Loucy (cell line): ENCODE data around the gene ASTN2.

ENCODE experiments used
- H2AFZ ChIP-seq: fragments of 200-600 bp; sonication (generic); 2 replicates; pipeline ENCODE4 v1.6.0; 2016; ENCODE audit warnings: antibody characterized with exemption, mild to moderate bottlenecking, low read length, moderate library complexity
- H3F3A ChIP-seq: fragments of 200-600 bp; 2 replicates; pipeline ENCODE4 v1.6.0; 2016; ENCODE audit warnings: antibody characterized with exemption, low read depth, mild to moderate bottlenecking
- H3K27me3 ChIP-seq: fragments of 200-600 bp; sonication (generic); 2 replicates; pipeline ENCODE4 v1.6.1; 2014; ENCODE audit warnings: low read length, mild to moderate bottlenecking; ENCODE audit not compliant: insufficient read depth, poor library complexity, severe bottlenecking
- H3K36me3 ChIP-seq: fragments of 200-600 bp; sonication (generic); 2 replicates; pipeline ENCODE4 v1.6.1; 2016; ENCODE audit warnings: low read length; ENCODE audit not compliant: insufficient read depth
- H3K4me1 ChIP-seq: fragments of 200-600 bp; sonication (generic); 2 replicates; pipeline ENCODE4 v1.5.1; 2014; ENCODE audit warnings: low read length, mild to moderate bottlenecking; ENCODE audit not compliant: insufficient read depth, poor library complexity, severe bottlenecking
- H3K4me2 ChIP-seq: fragments of 200-600 bp; sonication (generic); 2 replicates; pipeline ENCODE4 v1.6.0; 2014; ENCODE audit warnings: antibody characterized with exemption, low read length, low read depth, mild to moderate bottlenecking; ENCODE audit not compliant: poor library complexity, severe bottlenecking
- H3K4me3 ChIP-seq: fragments of 200-600 bp; sonication (generic); 2 replicates; pipeline ENCODE4 v1.5.1; 2014; ENCODE audit warnings: low read length, mild to moderate bottlenecking, mixed read lengths; ENCODE audit not compliant: poor library complexity, severe bottlenecking
- H3K79me2 ChIP-seq: fragments of 200-600 bp; sonication (generic); 2 replicates; pipeline ENCODE4 v1.6.1; 2014; ENCODE audit warnings: low read length; ENCODE audit not compliant: insufficient read depth
- H3K9ac ChIP-seq: fragments of 200-600 bp; sonication (generic); 2 replicates; pipeline ENCODE4 v1.6.0; 2014; ENCODE audit warnings: mild to moderate bottlenecking, low read depth, low read length, moderate library complexity; ENCODE audit not compliant: poor library complexity, severe bottlenecking
- H3K9me2 ChIP-seq: fragments of 200-600 bp; sonication (generic); replicated peaks from 2 replicates; pipeline ENCODE4 v1.6.1; 2016; ENCODE audit warnings: low read depth, low read length, mixed read lengths
- H3K9me3 ChIP-seq: fragments of 200-600 bp; sonication (generic); 2 replicates; pipeline ENCODE4 v1.6.1; 2014; ENCODE audit warnings: mild to moderate bottlenecking, antibody characterized with exemption, low read length, low read depth; ENCODE audit not compliant: insufficient read depth
- H4K20me1 ChIP-seq: fragments of 200-600 bp; sonication (generic); 2 replicates; pipeline ENCODE4 v1.6.0; 2014; ENCODE audit warnings: antibody characterized with exemption, low read length, mild to moderate bottlenecking; ENCODE audit not compliant: insufficient read depth, poor library complexity, severe bottlenecking
- EZH2phosphoT487 ChIP-seq: fragments of 200-600 bp; IDR thresholded peaks from 2 replicates; pipeline ENCODE4 v1.6.1; 2018; ENCODE audit warnings: antibody characterized with exemption, mild to moderate bottlenecking, moderate library complexity, borderline replicate concordance
- TF ChIP-seq, protein P1 (sequence below): fragments of 200-600 bp; sonication (generic); conservative IDR thresholded peaks from 2 replicates; pipeline ENCODE4 v1.5.1; 2014; ENCODE audit warnings: mild to moderate bottlenecking, antibody characterized with exemption, low read length

The ASTN2 gene

DNA sequence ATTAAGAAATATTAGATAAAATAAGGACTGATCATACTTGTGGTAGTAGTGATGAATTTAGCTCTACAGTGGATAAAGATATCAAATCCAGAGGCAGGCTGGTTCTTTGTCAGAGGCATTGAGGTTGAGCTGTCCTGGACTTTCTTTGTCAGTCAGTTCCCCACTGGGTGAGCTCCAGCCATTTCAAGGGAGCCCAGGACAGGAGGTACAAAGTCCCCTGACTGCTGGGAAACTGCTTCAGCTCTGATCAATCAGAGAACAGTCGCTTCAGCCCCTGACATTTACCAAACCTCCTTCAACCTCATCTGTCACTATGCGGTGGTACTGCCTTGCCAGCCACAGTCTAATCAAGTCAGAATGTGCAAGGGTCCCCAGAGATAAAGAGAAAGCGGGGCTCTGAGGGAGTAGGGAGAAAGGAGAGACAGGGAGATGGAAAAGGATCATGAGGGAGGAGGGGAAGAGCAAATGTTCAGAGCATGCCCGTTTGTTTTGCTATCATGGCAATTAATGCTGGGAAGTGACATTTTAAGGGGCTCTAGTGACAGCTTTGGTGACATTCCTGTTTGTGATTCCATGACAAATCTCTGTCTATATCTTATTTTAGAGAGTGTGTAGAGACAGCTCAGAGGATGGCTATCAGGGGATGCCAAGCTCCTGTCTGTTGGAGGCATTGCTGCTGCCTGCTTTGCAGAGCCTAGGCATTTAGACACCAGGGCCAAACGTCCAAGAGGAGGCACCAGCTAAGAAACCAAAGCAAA is 223.2 kb downstream of the ASTN2 start:
- no peak overlapping the region for H3K9ac ChIP-seq
- no peak for TF ChIP-seq EZH2phosphoT487
- TF ChIP-seq, protein P1, sequence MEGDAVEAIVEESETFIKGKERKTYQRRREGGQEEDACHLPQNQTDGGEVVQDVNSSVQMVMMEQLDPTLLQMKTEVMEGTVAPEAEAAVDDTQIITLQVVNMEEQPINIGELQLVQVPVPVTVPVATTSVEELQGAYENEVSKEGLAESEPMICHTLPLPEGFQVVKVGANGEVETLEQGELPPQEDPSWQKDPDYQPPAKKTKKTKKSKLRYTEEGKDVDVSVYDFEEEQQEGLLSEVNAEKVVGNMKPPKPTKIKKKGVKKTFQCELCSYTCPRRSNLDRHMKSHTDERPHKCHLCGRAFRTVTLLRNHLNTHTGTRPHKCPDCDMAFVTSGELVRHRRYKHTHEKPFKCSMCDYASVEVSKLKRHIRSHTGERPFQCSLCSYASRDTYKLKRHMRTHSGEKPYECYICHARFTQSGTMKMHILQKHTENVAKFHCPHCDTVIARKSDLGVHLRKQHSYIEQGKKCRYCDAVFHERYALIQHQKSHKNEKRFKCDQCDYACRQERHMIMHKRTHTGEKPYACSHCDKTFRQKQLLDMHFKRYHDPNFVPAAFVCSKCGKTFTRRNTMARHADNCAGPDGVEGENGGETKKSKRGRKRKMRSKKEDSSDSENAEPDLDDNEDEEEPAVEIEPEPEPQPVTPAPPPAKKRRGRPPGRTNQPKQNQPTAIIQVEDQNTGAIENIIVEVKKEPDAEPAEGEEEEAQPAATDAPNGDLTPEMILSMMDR = no peak
- no peak overlapping the region for H3K4me3 ChIP-seq
- no peaks in the 10 kb centered on the region for H4K20me1 ChIP-seq
- H3K27me3 ChIP-seq = no peaks in the 10 kb centered on the region
- H3K4me2 ChIP-seq = no peak overlapping the region
- no peaks in the 10 kb centered on the region for H3K36me3 ChIP-seq
- no peaks in the 10 kb centered on the region for H3K9me2 ChIP-seq
- H3F3A ChIP-seq = no peaks in the 10 kb centered on the region
- H3K79me2 ChIP-seq = no peaks in the 10 kb centered on the region
- no peaks in the 10 kb centered on the region for H3K4me1 ChIP-seq
- H3K9me3 ChIP-seq = no peaks in the 10 kb centered on the region
- H2AFZ ChIP-seq = no peak overlapping the region

DNA sequence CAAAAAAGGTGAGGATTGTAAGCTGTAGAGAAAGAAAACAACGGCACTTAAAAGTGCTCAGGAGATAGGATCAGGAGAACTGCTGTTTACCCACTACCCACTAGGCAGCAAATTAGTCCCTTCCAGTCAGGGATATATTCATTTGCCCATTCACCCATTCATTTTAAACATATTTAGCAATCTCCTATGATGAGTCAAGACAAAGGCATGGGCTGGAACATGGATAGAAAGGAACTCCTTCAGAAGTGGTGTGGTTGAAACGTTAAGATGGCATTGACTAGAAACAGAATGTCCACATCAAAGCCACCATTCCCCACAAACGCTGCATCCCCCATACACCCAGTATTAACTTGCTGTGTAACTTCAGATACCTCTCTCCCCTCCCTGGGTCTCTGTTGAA is 225.7 kb downstream of the ASTN2 start:
- H3F3A ChIP-seq = no peaks in the 10 kb centered on the region
- H3K9me3 ChIP-seq = no peaks in the 10 kb centered on the region

DNA sequence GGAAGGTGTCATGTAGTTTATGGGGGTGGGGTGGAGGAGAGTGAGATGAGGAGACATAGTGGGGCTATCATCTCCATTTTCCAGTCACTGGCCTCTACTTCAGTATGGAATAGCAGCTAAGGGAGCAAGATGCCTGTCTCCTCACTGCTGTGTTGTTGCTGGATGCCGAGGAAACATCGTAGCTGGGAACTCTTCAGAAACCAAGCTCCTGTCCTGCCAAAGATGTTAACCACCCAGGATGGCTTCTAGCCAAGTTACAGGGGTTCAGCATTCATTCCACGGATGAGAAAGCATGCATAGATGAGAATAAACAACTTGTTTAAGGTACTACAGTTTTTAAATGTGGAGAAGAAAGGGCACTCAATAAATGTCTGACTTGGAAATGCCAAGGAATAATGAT is 226.5 kb downstream of the ASTN2 start:
- H3K4me2 ChIP-seq = no peak overlapping the region
- no peaks in the 10 kb centered on the region for H3K9me2 ChIP-seq
- no peaks in the 10 kb centered on the region for H3K36me3 ChIP-seq
- no peaks in the 10 kb centered on the region for H3F3A ChIP-seq
- H3K4me1 ChIP-seq = no peaks in the 10 kb centered on the region
- no peak overlapping the region for H3K4me3 ChIP-seq
- no peaks in the 10 kb centered on the region for H3K9me3 ChIP-seq
- no peaks in the 10 kb centered on the region for H3K79me2 ChIP-seq
- TF ChIP-seq, protein P1 = no peak
- no peak overlapping the region for H3K9ac ChIP-seq
- no peaks in the 10 kb centered on the region for H3K27me3 ChIP-seq
- H2AFZ ChIP-seq = no peak overlapping the region
- no peaks in the 10 kb centered on the region for H4K20me1 ChIP-seq

More for the DNA sequence above, 225.7 kb downstream of the ASTN2 start:
- Histone ChIP-seq H3K4me1 (no peaks in the 10 kb centered on the region), H3K4me3 (no peak overlapping the region), H2AFZ (no peak overlapping the region), H3K4me2 (no peak overlapping the region), H3K9me2 (no peaks in the 10 kb centered on the region), H4K20me1 (no peaks in the 10 kb centered on the region), H3K79me2 (no peaks in the 10 kb centered on the region), H3K36me3 (no peaks in the 10 kb centered on the region), H3K9ac (no peak overlapping the region), H3K27me3 (no peaks in the 10 kb centered on the region)
- TF ChIP-seq EZH2phosphoT487 = no peak
- TF ChIP-seq, protein P1 = no peak
